Activated T-cell treated with anti-CD3 and anti-CD28 coated beads, Interleukin-2, amount 50 U/mL, for 4 hours (primary cell): ENCODE measurements around the gene R3HDM4. TPM values are rescaled to one million over a fixed set of nuclear protein-coding genes. Genes with fewer than 3 reads are reported as not detected.
"Not testable (repeated sequence)": the region's sequence is repeated elsewhere in the genome, so short reads cannot be mapped to it uniquely, and the experiment has no call there.

ENCODE experiments used
- ATAC-seq, 2 donors: fragments of 200-7000 bp; cut with Tn5 transposase; one replicate each; pipeline ENCODE4 v1.10.0; 2021
- DNase-seq: peaks from one replicate; pipeline ENCODE4 v3.0.0-alpha.2; 2020
- H3K27me3 Mint-ChIP-seq: one replicate; pipeline ENCODE4 v1.8.0; 2021; ENCODE audit warnings: low read depth, mixed read lengths
- H3K36me3 Mint-ChIP-seq: one replicate; pipeline ENCODE4 v1.8.0; 2022; ENCODE audit warnings: mixed read lengths; ENCODE audit not compliant: insufficient read depth
- H3K4me1 Mint-ChIP-seq: one replicate; pipeline ENCODE4 v1.8.0; 2021; ENCODE audit warnings: low read depth, mixed read lengths
- H3K4me3 Mint-ChIP-seq: one replicate; pipeline ENCODE4 v1.8.0; 2021; ENCODE audit warnings: mild to moderate bottlenecking, moderate library complexity, mixed read lengths
- H3K9me3 Mint-ChIP-seq: one replicate; pipeline ENCODE4 v1.8.0; 2021; ENCODE audit warnings: mixed read lengths
- total RNA-seq, 3 donors: library from RNA; stranded (reverse); gene quantifications; one replicate each; pipeline ENCODE4 v1.2.1, GENCODE V29; 2021

Gene R3HDM4
- total RNA-seq, 3 donors from 2014 or later: 92.3 to 97.7 (median 96.3) TPM

DNA sequence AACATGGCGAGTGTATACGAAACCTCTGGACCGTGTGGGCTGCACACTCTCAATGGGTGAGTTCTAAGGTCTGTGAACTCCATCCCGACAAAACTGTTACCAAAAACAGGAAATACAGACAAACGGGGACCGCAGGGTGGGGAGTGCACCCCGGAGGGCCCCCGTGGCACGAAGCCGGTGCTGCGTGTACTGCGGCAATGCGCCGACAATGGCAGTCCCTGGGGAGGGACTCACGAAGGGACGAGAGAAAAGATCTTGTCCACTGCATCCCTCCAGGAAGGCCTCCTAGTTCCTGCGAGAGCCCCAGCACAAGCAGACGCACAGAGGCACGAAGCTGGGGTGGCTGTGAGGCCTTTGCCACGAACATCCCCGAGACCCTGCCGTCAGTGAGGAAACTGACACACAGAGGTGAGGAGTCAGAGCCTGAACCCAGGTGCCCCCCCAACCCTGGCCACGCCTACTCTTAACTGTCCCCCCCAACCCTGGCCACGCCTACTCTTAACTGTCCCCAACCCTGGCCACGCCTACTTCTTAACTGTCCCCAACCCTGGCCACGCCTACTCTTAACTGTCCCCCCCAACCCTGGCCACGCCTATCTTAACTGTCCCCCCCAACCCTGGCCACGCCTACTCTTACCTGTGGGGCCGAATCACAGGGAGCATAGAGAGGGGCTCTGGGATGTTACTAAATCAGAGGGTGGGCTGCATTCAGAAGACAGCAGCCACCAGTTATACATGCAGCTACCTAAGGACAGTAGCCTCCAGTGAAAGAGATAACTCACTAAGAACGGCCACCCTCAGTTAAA lies 24.2 kb downstream of the R3HDM4 start:
- Mint-ChIP-seq H3K4me3 (peak overlapping the region; percentile 20), H3K36me3 (no peaks in the 10 kb centered on the region), H3K4me1 (peaks cover 27% of the 10 kb centered on the region), H3K9me3 (no peaks in the 10 kb centered on the region), H3K27me3 (no peaks in the 10 kb centered on the region)
- ATAC-seq (peak in 1 of 2 donors; percentile 9), DNase-seq (peak; percentile 29)

DNA sequence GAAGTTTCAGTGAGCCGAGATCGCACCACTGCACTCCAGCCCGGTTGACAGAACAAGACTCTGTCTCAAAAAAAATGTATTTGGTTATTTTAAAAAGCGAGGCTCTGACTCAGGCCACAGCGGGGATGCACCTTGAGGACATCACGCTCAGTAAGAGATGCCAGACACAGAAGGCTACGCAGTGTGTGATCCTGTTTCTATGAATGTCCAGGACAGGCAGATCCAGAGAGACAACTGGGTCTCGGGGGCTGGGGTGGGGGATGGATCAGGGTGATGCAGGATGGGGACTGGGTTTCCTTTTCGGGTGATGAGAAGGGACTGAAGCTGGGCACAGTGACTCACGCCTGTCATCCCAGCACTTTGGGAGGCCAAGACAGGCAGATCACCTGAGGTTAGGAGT lies 25.4 kb downstream of the R3HDM4 start:
- H3K4me3 Mint-ChIP-seq: no peak overlapping the region
- H3K4me1 Mint-ChIP-seq: peaks cover 21% of the 10 kb centered on the region
- DNase-seq (no peak), ATAC-seq (no peak)
- no peaks in the 10 kb centered on the region for H3K36me3 Mint-ChIP-seq
- no peaks in the 10 kb centered on the region for H3K27me3 Mint-ChIP-seq
- no peaks in the 10 kb centered on the region for H3K9me3 Mint-ChIP-seq

DNA sequence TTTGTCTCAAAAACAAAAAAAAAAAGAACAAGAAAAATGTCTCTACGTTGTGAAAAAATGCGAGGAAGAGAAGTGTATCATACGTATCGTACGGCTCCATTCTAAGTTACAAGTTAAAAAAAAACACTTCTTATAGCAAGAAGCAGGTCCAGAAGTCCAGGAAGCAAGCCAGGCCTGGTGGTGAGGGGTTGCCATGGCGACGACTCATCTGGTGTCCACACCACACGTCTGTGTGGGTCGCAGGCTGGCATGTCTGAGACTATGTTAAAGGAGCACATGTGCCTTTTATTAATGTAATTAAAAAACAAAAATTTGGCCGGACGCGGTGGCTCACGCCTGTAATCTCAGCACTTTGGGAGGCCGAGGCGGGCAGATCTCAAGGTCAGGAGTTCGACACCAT lies 25.9 kb downstream of the R3HDM4 start:
- no peaks in the 10 kb centered on the region for H3K36me3 Mint-ChIP-seq
- no peaks in the 10 kb centered on the region for H3K27me3 Mint-ChIP-seq
- no peak for ATAC-seq
- H3K4me1 Mint-ChIP-seq: peaks cover 20% of the 10 kb centered on the region
- H3K4me3 Mint-ChIP-seq: no peak overlapping the region
- no peaks in the 10 kb centered on the region for H3K9me3 Mint-ChIP-seq
- DNase-seq: no peak

DNA sequence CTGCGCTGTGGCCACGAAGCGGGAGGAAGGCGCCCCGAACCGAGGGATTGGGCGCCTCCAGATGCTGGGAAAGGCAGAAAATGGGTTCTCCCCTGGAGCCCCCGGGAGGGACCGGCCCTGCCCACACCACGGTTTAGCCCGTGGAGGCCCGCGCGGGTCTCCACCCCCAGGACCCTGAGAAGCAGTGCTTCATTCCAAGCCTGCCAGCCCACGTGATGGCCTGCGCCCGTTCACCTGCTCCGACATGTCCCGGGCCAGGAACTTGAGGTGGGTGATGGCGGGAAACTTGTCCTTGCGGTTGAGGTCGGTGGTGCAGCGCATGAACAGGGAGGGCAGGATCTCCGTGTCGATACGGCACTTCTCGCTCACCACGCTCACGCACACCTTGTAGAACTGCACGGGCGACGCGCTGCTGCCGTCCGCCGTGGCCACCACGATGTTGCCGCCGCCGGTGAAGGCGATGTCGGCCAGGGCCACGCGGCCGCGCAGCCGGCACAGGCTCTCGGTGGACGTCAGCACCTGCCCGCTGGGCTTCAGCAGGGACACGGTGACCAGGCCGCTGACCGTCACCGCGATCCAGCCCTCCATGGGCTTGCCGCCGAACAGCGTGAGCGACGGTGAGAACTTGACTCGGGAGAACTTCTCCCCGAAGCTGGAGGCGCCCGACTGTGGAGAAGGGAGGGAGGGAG lies 27.3 kb downstream of the R3HDM4 start:
- Mint-ChIP-seq H3K36me3 (no peaks in the 10 kb centered on the region), H3K27me3 (no peaks in the 10 kb centered on the region), H3K9me3 (no peaks in the 10 kb centered on the region), H3K4me1 (peaks cover 14% of the 10 kb centered on the region), H3K4me3 (no peak overlapping the region)
- ATAC-seq: no peak
- no peak for DNase-seq

DNA sequence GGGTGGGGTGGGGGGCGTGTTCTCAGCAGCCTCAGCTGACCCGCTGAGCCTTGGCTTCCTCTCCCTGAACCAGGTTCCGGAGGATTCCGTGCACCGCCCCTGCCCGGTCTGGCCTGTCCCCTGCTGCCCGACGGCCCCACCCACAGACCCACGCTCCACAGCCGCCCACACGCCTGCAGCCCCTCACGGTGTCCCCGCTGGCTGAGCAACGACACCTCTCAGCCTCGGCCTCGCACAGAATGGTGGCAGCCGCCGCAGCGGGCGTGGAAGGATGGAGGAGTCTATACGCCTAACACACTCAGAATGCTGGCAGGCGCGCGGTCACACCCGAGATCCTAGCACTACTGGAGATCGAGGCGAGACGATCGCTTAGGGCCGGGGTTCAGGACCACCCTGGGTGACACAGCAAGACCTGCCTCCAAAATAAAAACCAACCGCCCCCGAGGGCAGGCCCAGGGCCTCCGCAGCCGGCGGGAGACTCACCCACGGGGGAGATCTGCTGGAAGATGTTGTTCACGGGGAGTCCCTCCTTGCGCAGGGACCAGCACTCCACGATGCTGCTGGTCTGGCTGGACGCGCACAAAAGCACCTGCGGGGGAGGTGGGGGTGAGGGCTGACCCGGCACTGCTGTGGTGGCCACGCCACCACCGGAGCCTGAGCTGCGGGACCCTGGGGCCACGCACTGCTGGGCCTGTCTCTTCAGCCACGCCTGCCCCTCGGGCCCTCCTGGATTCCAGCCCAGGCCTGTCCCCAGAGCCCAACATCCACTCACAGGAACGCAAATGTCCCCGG lies 28.4 kb downstream of the R3HDM4 start:
- Mint-ChIP-seq H3K4me3 (no peak overlapping the region), H3K27me3 (no peaks in the 10 kb centered on the region), H3K4me1 (peaks cover 11% of the 10 kb centered on the region), H3K9me3 (no peaks in the 10 kb centered on the region), H3K36me3 (no peaks in the 10 kb centered on the region)
- DNase-seq (no peak), ATAC-seq (no peak)

DNA sequence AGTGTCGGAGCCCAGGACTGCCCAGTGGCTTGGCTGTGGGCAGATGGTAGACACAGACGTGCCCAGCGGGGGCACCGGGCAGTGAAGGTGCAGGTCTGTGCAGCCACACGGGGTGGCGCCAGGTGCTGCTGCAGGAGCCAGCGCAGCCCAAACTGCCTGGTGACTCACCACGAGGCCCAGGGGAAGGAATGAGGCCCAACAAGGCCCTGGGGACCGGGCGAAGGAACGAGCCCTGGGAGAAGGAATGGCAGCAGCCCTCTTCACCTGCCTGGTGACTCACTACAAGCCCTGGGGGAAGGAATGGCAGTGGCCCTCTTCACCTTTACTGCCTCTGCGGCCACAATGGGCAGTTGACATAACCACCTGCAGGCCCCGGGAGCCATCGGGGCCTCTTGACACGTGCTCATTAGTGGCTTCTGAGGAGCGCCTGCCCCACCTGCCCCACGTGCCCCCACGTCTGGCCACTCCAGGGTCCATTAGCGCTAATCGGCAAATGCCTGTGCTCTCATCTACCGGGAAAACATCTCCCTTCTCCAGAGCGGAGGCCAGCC lies 29.3 kb downstream of the R3HDM4 start:
- DNase-seq (no peak), ATAC-seq (no peak)
- H3K36me3 Mint-ChIP-seq: no peaks in the 10 kb centered on the region
- no peak overlapping the region for H3K4me3 Mint-ChIP-seq
- no peaks in the 10 kb centered on the region for H3K9me3 Mint-ChIP-seq
- H3K27me3 Mint-ChIP-seq: no peaks in the 10 kb centered on the region
- H3K4me1 Mint-ChIP-seq: peaks cover 11% of the 10 kb centered on the region

DNA sequence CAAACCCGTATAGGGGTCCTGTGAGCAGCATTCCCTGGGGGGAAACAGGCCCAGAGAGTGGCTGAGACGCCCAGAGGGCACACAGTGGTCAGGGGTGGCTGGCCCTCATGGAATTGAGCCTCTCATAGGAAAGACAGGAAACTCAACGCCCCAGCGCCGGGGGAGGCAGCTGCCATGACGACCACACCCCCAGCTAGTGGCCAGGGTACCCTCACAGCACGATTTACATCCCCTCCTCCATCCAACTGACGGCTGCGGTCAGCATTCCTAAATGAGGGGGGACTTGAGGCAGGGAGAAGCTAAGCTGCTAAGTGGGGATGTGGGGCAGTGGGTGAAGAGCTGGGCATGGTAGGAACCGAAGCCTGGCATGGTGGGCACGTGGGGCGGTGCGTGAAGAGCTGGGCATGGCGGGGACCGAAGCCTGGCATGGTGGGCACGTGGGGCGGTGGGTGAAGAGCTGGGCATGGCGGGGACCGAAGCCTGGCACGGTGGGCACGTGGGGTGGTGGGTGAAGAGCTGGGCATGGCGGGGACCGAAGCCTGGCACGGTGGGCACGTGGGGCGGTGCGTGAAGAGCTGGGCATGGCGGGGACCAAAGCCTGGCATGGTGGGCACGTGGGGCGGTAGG lies 30.0 kb downstream of the R3HDM4 start:
- Mint-ChIP-seq H3K9me3 (no peaks in the 10 kb centered on the region), H3K27me3 (no peaks in the 10 kb centered on the region), H3K36me3 (no peaks in the 10 kb centered on the region), H3K4me1 (peaks cover 8% of the 10 kb centered on the region), H3K4me3 (no peak overlapping the region)
- ATAC-seq: no peak
- DNase-seq: no peak

DNA sequence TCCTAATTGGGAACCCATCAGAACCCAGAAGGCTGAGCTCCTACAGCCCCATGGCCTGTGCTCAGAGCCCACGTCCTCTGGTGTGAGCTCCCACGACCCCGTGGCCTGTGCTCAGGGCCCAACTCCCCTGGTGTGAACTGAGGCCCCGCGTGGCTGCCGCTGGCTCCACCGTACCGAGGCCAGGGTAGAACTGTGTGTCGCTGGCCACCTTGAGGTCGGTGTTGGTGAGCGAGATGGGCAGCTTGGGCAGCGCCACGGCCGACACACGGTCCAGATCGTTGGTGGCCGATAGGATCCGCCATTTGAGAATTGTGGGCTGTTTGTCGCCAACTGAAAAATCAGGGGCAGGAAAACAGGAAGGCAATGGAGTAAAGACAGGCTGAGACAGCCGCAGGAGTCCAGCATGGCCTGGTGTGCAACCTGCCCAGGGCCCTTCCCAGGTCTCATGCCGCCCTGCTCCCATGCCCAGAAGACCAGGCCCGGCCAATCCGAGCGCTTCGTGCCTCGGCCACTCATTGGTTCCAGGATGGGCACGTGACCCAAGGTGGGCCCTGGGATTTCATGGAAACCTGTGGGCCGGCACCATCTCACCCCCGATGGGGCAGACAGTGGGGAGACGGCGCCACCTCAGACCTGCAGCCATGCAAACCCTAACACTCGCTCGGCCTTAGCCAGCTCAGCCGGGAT lies 31.5 kb downstream of the R3HDM4 start:
- Mint-ChIP-seq H3K4me3 (no peak overlapping the region), H3K27me3 (no peaks in the 10 kb centered on the region), H3K36me3 (no peaks in the 10 kb centered on the region), H3K9me3 (no peaks in the 10 kb centered on the region), H3K4me1 (no peaks in the 10 kb centered on the region)
- no peak for ATAC-seq
- DNase-seq: no peak

DNA sequence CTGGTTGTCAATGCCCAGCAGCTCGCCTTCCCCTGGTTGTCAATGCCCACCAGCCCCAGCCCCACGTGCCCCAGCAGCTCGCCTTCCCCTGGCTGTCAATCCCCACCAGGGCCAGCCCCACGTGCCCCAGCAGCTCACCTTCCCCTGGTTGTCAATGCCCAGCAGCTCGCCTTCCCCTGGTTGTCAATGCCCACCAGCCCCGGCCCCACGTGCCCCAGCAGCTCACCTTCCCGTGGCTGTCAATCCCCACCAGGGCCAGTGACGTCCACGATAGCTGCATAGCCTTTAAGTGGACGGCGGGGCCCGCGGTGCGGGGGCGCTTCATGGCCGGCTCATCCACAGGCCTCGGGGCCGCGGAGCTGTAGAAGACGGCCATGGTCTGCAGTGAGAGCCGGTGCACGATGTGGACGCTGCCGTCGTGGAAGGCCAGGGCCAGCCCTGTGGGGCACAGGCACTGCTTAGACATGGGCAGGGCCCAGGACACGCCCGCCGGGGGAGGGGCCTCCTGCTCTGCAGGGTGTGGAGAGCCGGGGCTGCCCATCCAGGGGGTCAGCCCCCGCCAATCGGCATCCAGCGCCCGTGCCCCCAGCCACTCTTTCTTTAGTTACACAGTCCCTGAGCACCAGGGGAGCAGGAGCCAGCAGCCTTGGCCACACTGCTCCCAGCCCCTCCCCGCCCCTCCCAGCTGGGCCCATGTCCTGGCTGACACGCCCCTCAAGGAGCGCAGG lies 33.1 kb downstream of the R3HDM4 start:
- no peaks in the 10 kb centered on the region for H3K4me1 Mint-ChIP-seq
- H3K27me3 Mint-ChIP-seq: no peaks in the 10 kb centered on the region
- no peaks in the 10 kb centered on the region for H3K9me3 Mint-ChIP-seq
- DNase-seq (no peak), ATAC-seq (no peak)
- H3K36me3 Mint-ChIP-seq: no peaks in the 10 kb centered on the region
- no peak overlapping the region for H3K4me3 Mint-ChIP-seq

DNA sequence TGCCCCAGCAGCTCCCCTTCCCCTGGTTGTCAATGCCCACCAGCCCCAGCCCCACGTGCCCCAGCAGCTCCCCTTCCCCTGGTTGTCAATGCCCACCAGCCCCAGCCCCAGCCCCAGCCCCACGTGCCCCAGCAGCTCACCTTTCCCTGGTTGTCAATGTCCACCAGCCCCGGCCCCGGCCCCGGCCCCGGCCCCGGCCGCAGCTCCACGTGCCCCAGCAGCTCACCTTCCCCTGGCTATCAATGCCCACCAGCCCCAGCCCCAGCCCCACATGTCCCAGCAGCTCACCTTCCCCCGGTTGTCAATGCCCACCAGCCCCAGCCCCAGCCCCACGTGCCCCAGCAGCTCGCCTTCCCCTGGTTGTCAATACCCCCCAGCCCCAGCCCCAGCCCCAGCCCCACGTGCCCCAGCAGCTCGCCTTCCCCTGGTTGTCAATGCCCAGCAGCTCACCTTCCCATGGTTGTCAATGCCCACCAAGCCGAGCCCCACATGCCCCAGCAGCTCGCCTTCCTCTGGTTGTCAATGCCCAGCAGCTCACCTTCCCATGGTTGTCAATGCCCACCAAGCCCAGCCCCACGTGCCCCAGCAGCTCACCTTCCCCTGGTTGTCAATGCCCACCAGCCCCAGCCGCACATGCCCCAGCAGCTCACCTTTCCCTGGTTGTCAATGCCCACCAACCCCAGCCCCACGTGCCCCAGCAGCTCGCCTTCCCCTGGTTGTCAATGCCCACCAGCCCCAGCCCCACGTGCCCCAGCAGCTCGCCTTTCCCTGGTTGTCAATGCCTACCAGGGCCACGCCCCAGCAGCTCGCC lies 34.1 kb downstream of the R3HDM4 start:
- not testable (repeated sequence) for H3K36me3 Mint-ChIP-seq, H3K9me3 Mint-ChIP-seq, H3K4me1 Mint-ChIP-seq, H3K27me3 Mint-ChIP-seq, H3K4me3 Mint-ChIP-seq, ATAC-seq, DNase-seq

DNA sequence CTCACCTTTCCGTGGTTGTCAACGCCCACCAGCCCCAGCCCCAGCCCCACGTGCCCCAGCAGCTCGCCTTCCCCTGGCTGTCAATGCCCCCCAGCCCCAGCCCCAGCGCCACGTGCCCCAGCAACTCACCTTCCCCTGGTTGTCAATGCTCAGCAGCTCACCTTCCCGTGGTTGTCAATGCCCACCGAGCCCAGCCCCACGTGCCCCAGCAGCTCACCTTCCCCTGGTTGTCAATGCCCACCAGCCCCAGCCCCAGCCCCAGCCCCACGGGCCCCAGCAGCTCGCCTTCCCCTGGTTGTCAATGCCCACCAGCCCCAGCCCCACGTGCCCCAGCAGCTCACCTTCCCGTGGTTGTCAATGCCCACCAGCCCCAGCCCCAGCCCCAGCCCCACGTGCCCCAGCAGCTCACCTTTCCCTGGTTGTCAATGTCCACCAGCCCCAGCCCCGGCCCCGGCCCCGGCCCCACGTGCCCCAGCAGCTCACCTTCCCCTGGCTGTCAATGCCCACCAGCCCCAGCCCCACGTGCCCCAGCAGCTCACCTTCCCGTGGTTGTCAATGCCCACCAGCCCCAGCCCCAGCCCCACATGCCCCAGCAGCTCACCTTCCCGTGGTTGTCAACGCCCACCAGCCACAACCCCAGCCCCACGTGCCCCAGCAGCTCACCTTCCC lies 34.9 kb downstream of the R3HDM4 start:
- not testable (repeated sequence) for H3K4me1 Mint-ChIP-seq, H3K4me3 Mint-ChIP-seq, H3K36me3 Mint-ChIP-seq, H3K27me3 Mint-ChIP-seq, ATAC-seq, H3K9me3 Mint-ChIP-seq, DNase-seq

DNA sequence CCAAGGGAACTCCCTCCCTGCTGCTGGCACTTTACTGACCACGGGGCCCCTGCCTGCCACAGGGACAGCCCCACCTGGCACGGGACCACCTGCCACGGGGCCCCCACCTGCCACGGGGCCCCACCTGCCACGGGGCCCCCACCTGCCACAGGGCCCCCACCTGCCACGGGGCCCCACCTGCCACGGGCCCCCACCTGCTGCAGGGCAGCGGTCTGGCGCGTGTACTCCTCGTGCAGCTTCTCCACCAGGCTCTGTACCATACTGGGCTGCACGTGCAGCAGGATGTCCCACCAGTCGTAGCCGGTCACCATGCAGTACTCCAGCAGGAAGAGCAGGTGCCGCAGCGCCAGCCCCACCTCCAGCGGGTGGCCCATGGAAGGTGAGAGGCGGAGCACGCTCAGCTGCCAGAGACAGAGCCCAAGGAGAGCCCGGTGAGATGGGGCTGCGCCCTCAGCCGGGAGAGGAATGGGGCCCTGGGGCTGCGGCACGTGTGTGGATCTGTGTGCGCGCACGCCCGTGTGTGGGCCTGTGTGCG lies 36.2 kb downstream of the R3HDM4 start:
- no peak for ATAC-seq
- H3K4me3 Mint-ChIP-seq: no peak overlapping the region

More for the DNA sequence above, 36.2 kb downstream of the R3HDM4 start:
- Mint-ChIP-seq H3K4me1 (peaks cover 8% of the 10 kb centered on the region), H3K36me3 (no peaks in the 10 kb centered on the region), H3K27me3 (no peaks in the 10 kb centered on the region), H3K9me3 (no peaks in the 10 kb centered on the region)
- no peak for DNase-seq
